Measurements from ENCODE around the gene SLC39A3.

Gene SLC39A3

DNA sequence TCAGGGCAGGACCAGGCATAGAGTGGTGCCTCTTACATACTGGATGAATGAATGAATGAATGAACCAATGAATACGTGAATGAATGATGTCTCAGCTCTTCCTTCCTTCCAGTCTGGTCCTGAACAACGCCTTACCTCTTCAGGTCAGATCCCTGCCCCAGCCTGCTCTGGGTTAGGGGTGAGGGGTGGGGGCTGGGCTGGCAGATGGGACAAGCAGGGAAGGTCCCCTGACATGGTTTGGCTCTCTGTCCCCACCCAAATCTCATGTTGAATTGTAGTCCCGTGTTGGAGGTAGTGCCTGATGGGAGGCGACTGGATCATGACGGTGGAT lies 28.0 kb downstream of the SLC39A3 start:
- H3K4me3 ChIP-seq (ENCODE audit: low read depth, low read length), result no peak overlapping the region
- TF ChIP-seq, protein P1, sequence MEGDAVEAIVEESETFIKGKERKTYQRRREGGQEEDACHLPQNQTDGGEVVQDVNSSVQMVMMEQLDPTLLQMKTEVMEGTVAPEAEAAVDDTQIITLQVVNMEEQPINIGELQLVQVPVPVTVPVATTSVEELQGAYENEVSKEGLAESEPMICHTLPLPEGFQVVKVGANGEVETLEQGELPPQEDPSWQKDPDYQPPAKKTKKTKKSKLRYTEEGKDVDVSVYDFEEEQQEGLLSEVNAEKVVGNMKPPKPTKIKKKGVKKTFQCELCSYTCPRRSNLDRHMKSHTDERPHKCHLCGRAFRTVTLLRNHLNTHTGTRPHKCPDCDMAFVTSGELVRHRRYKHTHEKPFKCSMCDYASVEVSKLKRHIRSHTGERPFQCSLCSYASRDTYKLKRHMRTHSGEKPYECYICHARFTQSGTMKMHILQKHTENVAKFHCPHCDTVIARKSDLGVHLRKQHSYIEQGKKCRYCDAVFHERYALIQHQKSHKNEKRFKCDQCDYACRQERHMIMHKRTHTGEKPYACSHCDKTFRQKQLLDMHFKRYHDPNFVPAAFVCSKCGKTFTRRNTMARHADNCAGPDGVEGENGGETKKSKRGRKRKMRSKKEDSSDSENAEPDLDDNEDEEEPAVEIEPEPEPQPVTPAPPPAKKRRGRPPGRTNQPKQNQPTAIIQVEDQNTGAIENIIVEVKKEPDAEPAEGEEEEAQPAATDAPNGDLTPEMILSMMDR (IDR thresholded peaks at IDR 0.05; ENCODE audit: low read depth, low read length), result no peak
- DNase-seq, result no peak
- H3K36me3 ChIP-seq, result peaks cover 7% of the 10 kb centered on the region
- no peak overlapping the region for H3K27ac ChIP-seq
- peaks cover 8% of the 10 kb centered on the region for H3K9me3 ChIP-seq (ENCODE audit: severe bottlenecking)
- H3K27me3 ChIP-seq (ENCODE audit: insufficient read depth, low read depth, severe bottlenecking), result no peaks in the 10 kb centered on the region

GRCh38 chr19:2711172-2711874 lies 28.5 kb downstream of the SLC39A3 start:
- Histone ChIP-seq H3K27ac (no peak overlapping the region), H3K9me3 (ENCODE audit: severe bottlenecking) (peaks cover 8% of the 10 kb centered on the region), H3K36me3 (peaks cover 3% of the 10 kb centered on the region), H3K4me3 (ENCODE audit: low read depth, low read length) (no peak overlapping the region), H3K27me3 (ENCODE audit: insufficient read depth, low read depth, severe bottlenecking) (no peaks in the 10 kb centered on the region)
- DNase-seq, result no peak
- TF ChIP-seq, protein P1 (IDR thresholded peaks at IDR 0.05; ENCODE audit: low read depth, low read length), result no peak

- Histone ChIP-seq H3K27ac (no peak overlapping the region), H3K27me3 (ENCODE audit: insufficient read depth, low read depth, severe bottlenecking) (peaks cover 4% of the 10 kb centered on the region), H3K9me3 (ENCODE audit: severe bottlenecking) (no peaks in the 10 kb centered on the region), H3K4me3 (ENCODE audit: low read depth, low read length) (no peak overlapping the region), H3K36me3 (no peaks in the 10 kb centered on the region)
- TF ChIP-seq, protein P1 (IDR thresholded peaks at IDR 0.05; ENCODE audit: low read depth, low read length), result no peak
- DNase-seq, result no peak
Measured at GRCh38 chr19:2706251-2706650, 33.6 kb downstream of the SLC39A3 start.

DNA sequence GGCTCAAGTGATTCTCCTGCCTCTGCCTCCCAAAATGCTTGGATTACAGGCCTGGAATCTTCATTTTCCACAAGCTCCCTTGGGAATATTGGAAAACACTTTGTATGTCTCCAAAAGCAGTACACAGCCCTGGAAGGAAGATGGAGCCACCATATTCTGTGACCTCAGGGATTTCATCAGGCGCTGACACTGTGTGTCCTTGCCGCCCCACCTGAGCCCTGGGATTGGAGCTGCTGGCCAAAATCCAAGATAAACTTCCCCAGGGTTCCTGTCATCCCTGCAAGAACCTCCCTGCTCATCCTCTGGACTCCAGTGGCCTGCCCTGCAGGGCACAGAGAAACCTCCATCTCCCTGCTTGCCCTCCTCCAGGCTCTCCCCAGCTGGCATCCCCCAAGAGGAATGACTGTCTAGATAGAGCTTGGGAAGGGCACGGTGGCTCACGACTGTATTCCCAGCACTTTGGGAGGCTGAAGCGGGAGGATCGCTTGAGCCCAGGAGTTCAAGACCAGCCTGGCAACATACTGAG lies 36.1 kb downstream of the SLC39A3 start:
- Histone ChIP-seq H3K36me3 (no peaks in the 10 kb centered on the region), H3K9me3 (ENCODE audit: severe bottlenecking) (no peaks in the 10 kb centered on the region), H3K27me3 (ENCODE audit: insufficient read depth, low read depth, severe bottlenecking) (peaks cover 12% of the 10 kb centered on the region), H3K4me3 (ENCODE audit: low read depth, low read length) (no peak overlapping the region), H3K27ac (no peak overlapping the region)
- DNase-seq, result no peak
- TF ChIP-seq, protein P1 (IDR thresholded peaks at IDR 0.05; ENCODE audit: low read depth, low read length), result no peak

DNA sequence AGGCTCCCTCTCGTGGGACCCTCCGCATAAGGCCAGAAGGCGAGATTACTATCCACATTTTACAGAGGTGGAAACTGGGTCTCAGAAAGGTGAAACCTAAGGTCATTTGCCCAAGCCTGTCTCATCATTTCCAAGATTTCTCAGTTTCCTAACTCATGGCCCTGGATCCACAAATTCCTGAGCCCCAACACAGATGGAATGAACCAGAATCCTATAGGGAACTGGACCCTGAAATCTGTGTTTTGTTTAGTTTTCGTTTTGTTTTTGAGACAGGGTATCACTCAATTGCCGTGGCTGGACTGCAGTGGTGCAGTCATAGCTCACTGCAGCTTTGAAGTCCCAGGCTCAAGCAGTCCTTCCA lies 36.8 kb downstream of the SLC39A3 start:
- H3K9me3 ChIP-seq (ENCODE audit: severe bottlenecking), result no peaks in the 10 kb centered on the region
- H3K36me3 ChIP-seq, result no peaks in the 10 kb centered on the region
- H3K4me3 ChIP-seq (ENCODE audit: low read depth, low read length), result peak overlapping the region; percentile 13; the same call in 1 of the 2 replicates
- TF ChIP-seq, protein P1 (IDR thresholded peaks at IDR 0.05; ENCODE audit: low read depth, low read length), result no peak
- H3K27ac ChIP-seq, result no peak overlapping the region
- peaks cover 12% of the 10 kb centered on the region for H3K27me3 ChIP-seq (ENCODE audit: insufficient read depth, low read depth, severe bottlenecking)
- DNase-seq, result no peak
